ENCODE data around the gene RPL22. TPM values are rescaled to one million over a fixed set of nuclear protein-coding genes. Genes with fewer than 3 reads are reported as not detected.

RPL22 gene
- total and polyA plus RNA-seq, 2 of the 13 experiments (the other 11 are each of a cell fraction or from before 2014, with no cell fraction given) = 214 to 545 TPM

DNA sequence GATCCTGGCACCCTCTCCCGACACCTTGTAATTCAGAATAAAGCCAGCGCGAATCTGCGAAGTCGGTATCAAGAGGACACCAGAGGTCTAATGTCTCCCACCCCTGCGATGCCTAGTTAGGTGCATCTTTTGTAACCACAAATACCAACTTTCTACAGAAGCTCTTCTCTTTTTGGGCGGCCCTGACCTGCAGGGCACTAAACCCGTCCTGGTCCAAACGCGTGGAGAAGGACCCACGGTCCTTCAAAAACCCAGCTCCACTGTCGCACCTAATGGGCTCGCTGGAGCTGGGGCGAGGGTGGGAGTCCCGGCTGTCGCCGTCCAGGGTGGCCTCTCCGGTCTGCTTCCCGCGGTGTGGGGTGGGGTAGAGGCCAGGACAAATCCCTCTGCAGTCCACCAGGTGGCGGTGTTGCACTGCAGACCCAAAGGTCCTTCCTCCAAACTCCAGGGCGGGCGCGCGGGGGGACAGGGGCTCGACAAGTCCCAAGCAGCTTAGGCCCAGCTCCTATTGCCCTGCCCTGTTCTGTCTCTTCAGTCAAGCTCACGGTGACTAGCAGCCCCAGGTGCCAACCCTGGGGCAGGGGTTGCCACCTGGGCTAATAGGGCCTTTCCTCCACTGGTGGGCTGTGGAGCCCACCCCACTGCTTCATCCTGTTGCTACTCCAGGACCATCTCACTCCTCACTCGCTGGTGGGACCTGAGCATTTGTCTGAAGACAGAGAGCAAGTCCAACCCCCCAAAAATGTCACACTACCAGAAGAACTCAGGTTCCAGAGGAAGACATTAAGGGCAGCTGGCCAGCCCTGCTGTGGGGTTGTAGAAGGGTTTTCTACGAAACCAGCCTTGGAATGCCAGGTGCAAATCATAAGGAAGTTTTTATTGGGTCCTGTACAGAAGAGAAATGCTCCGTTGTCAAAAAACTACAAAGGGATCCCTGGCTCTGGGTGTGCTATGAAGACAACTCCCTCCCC is 47.4 kb upstream of the RPL22 start (continued):
- TF ChIP-seq, protein P1, sequence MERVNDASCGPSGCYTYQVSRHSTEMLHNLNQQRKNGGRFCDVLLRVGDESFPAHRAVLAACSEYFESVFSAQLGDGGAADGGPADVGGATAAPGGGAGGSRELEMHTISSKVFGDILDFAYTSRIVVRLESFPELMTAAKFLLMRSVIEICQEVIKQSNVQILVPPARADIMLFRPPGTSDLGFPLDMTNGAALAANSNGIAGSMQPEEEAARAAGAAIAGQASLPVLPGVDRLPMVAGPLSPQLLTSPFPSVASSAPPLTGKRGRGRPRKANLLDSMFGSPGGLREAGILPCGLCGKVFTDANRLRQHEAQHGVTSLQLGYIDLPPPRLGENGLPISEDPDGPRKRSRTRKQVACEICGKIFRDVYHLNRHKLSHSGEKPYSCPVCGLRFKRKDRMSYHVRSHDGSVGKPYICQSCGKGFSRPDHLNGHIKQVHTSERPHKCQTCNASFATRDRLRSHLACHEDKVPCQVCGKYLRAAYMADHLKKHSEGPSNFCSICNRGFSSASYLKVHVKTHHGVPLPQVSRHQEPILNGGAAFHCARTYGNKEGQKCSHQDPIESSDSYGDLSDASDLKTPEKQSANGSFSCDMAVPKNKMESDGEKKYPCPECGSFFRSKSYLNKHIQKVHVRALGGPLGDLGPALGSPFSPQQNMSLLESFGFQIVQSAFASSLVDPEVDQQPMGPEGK (CRISPR knock-in tag; IDR thresholded peaks at IDR 0.05) = peak; percentile 61
- no peak for TF ChIP-seq ZFX (CRISPR knock-in tag; IDR thresholded peaks at IDR 0.05; ENCODE audit: low read depth)
- no peak for TF ChIP-seq FLYWCH1 (CRISPR knock-in tag; IDR thresholded peaks at IDR 0.05)
- TF ChIP-seq, protein P2, sequence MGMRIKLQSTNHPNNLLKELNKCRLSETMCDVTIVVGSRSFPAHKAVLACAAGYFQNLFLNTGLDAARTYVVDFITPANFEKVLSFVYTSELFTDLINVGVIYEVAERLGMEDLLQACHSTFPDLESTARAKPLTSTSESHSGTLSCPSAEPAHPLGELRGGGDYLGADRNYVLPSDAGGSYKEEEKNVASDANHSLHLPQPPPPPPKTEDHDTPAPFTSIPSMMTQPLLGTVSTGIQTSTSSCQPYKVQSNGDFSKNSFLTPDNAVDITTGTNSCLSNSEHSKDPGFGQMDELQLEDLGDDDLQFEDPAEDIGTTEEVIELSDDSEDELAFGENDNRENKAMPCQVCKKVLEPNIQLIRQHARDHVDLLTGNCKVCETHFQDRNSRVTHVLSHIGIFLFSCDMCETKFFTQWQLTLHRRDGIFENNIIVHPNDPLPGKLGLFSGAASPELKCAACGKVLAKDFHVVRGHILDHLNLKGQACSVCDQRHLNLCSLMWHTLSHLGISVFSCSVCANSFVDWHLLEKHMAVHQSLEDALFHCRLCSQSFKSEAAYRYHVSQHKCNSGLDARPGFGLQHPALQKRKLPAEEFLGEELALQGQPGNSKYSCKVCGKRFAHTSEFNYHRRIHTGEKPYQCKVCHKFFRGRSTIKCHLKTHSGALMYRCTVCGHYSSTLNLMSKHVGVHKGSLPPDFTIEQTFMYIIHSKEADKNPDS (CRISPR knock-in tag; IDR thresholded peaks at IDR 0.05) = no peak
- TF ChIP-seq, protein P3, sequence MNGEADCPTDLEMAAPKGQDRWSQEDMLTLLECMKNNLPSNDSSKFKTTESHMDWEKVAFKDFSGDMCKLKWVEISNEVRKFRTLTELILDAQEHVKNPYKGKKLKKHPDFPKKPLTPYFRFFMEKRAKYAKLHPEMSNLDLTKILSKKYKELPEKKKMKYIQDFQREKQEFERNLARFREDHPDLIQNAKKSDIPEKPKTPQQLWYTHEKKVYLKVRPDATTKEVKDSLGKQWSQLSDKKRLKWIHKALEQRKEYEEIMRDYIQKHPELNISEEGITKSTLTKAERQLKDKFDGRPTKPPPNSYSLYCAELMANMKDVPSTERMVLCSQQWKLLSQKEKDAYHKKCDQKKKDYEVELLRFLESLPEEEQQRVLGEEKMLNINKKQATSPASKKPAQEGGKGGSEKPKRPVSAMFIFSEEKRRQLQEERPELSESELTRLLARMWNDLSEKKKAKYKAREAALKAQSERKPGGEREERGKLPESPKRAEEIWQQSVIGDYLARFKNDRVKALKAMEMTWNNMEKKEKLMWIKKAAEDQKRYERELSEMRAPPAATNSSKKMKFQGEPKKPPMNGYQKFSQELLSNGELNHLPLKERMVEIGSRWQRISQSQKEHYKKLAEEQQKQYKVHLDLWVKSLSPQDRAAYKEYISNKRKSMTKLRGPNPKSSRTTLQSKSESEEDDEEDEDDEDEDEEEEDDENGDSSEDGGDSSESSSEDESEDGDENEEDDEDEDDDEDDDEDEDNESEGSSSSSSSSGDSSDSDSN (CRISPR knock-in tag; IDR thresholded peaks at IDR 0.05) = peak; percentile 49; the same call in 1 of the 2 replicates
- TF ChIP-seq SPEN (CRISPR knock-in tag; IDR thresholded peaks at IDR 0.05; ENCODE audit: low read depth) = no peak
- no peak for TF ChIP-seq SMARCE1 (IDR thresholded peaks at IDR 0.05; ENCODE audit: borderline replicate concordance)
- TF ChIP-seq, protein P4, sequence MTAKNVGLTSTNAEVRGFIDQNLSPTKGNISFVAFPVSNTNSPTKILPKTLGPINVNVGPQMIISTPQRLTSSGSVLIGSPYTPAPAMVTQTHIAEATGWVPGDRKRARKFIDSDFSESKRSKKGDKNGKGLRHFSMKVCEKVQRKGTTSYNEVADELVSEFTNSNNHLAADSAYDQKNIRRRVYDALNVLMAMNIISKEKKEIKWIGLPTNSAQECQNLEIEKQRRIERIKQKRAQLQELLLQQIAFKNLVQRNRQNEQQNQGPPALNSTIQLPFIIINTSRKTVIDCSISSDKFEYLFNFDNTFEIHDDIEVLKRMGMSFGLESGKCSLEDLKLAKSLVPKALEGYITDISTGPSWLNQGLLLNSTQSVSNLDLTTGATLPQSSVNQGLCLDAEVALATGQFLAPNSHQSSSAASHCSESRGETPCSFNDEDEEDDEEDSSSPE (CRISPR knock-in tag; IDR thresholded peaks at IDR 0.05) = 0 out of 2 replicates have a peak, but pooled peaks have one; percentile 22
- TF ChIP-seq, protein P5, sequence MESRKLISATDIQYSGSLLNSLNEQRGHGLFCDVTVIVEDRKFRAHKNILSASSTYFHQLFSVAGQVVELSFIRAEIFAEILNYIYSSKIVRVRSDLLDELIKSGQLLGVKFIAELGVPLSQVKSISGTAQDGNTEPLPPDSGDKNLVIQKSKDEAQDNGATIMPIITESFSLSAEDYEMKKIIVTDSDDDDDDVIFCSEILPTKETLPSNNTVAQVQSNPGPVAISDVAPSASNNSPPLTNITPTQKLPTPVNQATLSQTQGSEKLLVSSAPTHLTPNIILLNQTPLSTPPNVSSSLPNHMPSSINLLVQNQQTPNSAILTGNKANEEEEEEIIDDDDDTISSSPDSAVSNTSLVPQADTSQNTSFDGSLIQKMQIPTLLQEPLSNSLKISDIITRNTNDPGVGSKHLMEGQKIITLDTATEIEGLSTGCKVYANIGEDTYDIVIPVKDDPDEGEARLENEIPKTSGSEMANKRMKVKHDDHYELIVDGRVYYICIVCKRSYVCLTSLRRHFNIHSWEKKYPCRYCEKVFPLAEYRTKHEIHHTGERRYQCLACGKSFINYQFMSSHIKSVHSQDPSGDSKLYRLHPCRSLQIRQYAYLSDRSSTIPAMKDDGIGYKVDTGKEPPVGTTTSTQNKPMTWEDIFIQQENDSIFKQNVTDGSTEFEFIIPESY (CRISPR knock-in tag; IDR thresholded peaks at IDR 0.05) = 0 out of 2 replicates have a peak, but pooled peaks have one; percentile 12
- TF ChIP-seq, protein P6, sequence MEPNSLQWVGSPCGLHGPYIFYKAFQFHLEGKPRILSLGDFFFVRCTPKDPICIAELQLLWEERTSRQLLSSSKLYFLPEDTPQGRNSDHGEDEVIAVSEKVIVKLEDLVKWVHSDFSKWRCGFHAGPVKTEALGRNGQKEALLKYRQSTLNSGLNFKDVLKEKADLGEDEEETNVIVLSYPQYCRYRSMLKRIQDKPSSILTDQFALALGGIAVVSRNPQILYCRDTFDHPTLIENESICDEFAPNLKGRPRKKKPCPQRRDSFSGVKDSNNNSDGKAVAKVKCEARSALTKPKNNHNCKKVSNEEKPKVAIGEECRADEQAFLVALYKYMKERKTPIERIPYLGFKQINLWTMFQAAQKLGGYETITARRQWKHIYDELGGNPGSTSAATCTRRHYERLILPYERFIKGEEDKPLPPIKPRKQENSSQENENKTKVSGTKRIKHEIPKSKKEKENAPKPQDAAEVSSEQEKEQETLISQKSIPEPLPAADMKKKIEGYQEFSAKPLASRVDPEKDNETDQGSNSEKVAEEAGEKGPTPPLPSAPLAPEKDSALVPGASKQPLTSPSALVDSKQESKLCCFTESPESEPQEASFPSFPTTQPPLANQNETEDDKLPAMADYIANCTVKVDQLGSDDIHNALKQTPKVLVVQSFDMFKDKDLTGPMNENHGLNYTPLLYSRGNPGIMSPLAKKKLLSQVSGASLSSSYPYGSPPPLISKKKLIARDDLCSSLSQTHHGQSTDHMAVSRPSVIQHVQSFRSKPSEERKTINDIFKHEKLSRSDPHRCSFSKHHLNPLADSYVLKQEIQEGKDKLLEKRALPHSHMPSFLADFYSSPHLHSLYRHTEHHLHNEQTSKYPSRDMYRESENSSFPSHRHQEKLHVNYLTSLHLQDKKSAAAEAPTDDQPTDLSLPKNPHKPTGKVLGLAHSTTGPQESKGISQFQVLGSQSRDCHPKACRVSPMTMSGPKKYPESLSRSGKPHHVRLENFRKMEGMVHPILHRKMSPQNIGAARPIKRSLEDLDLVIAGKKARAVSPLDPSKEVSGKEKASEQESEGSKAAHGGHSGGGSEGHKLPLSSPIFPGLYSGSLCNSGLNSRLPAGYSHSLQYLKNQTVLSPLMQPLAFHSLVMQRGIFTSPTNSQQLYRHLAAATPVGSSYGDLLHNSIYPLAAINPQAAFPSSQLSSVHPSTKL (CRISPR knock-in tag; IDR thresholded peaks at IDR 0.05) = no peak
- 0 out of 2 replicates have a peak, but pooled peaks have one; percentile 21 for TF ChIP-seq ISL2 (CRISPR knock-in tag; IDR thresholded peaks at IDR 0.05)
- TF ChIP-seq CREB1 (IDR thresholded peaks at IDR 0.05) = no peak
- TF ChIP-seq CREB1 (CRISPR knock-in tag; IDR thresholded peaks at IDR 0.05) = no peak
